ENCODE measurements around the gene CHST1.

GRCh38 chr11:45666648-45667642 is 1.5 kb upstream of the CHST1 start:
- TF ChIP-seq CTCF (conservative IDR thresholded peaks at IDR 0.05; ENCODE audit: low read depth, low read length) (no peak), EZH2phosphoT487 (IDR thresholded peaks at IDR 0.05; ENCODE audit: borderline replicate concordance, low read length) (no peak)

All from PC-3 (cell line).